ENCODE measurements around the gene DHDDS. TPM values are rescaled to one million over a fixed set of nuclear protein-coding genes. Genes with fewer than 3 reads are reported as not detected.
A peak's percentile ranks its signal among the peaks of the same experiment; 100 is the strongest.
"Not testable (repeated sequence)": the region's sequence is repeated elsewhere in the genome, so short reads cannot be mapped to it uniquely, and the experiment has no call there.

DHDDS gene
- polyA plus RNA-seq, 3 donors: 22.8 to 128 (median 31.2) TPM

DNA sequence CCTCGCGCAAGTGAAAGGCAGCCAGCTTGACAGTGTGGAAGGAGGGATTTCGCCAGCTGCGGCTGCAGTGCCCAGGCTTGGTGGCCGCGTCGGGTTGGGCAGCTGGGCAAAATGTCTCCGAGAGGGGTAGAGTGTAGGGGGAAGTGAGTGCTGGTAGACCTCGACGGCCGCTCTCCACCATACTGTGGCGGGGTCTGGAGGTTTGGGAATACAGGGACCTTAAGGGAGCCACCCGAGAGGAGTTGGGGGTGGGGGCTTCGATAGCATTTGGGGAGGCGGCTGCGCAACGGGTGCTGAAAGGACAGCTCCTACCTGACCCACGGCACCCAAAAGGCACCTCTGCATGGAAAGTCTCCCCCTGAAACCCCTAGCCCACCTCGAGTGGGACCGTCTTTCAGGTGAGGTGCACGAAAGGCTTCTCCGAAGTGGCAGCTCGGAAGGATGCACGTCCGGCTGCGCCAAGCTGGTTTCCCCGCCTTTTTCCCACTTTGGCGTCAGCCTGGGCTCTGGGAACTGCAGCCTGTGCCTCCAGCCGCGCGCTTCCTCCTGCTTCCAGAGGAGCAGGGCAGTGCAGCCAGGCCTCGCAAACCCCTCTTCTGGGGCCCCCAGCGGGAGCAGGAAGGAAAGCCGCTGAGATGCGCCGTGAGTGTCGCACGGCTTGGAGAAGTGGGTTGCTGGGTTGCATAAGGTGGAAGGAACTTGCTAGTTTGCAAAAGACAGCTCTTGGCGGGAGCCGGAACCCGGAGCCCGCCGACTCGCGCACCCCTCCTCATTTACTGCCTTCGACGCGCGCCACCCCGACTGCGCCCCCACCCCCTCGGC, 39.6 kb downstream of the DHDDS start:
- no peak overlapping the region for H3K27ac ChIP-seq (ENCODE audit: low read depth, low read length)
- 0 to 1% (median 1%) methylated on average over 49 to 52 of the region's 52 CpGs for WGBS, 3 donors

DNA sequence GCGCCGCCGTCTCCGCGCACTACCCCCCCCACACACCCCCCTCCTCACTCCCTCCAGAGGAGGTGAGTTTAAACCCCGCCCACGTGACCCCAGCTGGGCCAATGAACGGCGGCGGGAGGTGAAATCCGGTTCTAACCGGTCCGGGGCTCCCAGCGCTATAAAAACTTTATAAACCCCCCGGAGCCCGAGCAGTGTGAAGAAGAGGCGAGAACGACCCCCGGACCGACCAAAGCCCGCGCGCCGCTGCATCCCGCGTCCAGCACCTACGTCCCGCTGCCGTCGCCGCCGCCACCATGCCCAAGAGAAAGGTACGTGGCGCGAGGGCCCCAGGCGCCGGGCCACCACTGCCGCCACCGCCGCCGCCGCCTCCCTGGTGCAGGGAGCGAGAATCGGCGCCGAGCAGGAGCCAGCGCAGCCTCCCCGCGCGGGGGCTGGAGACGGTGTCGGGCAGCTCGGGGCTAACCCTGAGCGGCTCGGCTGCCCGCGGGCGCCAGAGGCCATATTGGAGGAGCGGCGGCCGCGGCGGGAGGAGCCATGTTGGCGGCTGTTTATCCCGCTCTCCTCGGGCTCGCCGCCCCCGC, 40.3 kb downstream of the DHDDS start, which contains the start of gene HMGN2:
Gene HMGN2 (plus strand): TSS at position 121 of the 581 bp plus-strand sequence. CDS start 173 bp downstream, at position 294.
- H3K27ac ChIP-seq (ENCODE audit: low read depth, low read length): peak within 1 kb of the TSS; percentile 88
- WGBS, 3 donors: 0% methylated on average over 44 to 69 of the region's 69 CpGs

DNA sequence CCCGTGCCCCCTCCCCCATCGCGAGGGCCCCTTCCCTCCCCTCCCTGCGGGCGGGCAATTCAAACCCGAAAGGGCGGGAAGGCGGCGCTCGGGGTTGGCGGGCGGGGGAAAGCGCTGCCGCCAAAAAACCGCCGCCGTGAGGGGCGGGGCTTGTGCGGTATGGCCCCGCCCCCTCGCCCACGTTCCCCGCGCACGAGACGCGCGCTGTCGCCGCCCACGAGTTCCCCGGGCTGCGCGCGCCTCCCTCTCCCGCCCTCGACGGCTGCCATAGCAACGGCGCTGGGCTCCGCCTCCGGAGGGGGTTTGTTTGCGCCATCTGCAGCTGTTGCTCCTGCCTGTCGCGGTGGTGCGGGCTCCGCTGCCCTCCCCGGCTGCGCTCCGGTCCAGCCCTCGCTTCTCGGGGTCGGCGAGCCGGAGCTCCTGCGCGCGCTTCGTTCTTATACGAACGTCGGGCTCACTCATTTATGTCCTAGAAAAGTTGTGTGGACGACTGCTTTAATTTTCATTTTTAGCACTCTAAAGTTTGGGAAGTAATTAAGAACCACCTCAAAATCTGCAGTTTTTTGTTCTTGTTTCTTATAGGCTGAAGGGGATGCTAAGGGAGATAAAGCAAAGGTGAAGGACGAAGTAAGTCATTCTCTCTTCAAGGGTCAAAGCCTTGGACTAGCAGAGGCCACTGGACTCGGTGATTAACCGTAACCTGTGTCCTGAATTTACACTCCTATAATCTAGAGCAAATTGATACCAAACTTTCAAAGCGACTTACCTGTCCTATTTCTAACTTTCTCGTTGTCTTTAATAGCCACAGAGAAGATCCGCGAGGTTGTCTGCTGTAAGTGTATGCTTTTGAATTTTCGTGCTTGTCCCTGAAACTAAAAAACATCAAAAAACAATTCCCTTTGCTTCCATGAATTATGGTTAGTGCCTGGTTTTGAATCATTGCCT, 41.1 kb downstream of the DHDDS start:
- WGBS, 3 donors: 2 to 6% (median 5%) methylated on average over 61 to 69 of the region's 71 CpGs
- H3K27ac ChIP-seq (ENCODE audit: low read depth, low read length): peak overlapping the region; percentile 88

DNA sequence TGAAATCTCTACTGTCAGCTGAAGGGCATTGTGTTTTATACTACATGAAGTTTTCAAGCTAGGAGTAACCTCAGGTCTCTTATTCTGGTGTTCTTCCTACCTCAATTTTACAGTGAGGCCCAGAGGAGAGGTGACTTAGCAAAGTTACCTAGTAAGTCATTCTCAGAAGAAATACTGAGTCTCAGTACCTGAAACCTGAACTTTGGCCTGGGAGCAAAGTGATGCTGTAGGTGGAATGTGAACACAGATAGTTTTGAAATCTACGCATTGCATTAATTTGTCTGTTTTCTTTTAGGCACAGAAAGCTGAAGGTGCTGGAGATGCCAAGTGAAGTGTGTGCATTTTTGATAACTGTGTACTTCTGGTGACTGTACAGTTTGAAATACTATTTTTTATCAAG, 42.7 kb downstream of the DHDDS start:
- WGBS, 3 donors: 93 to 97% (median 95%) methylated on average over 1 of the region's 1 CpG
- H3K27ac ChIP-seq (ENCODE audit: low read depth, low read length): no peak overlapping the region

DNA sequence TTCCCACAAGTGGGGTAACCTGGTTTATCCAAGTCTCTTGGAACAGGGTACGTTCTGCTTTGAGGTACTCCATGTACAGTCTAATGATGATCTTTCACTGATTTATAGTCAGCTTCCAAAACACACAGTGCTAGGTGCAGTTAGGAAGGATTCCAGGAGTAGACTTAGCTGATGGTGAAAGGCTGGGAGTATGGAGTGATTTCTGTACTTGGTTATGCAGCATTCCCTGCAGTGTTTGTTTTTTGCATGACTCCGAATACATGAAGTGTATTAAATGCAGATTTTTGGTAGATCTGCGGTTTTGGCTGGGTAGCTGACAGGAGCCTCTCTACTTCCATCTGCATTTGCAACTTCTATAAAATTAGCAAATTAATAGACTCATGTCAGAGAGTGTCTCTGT, 43.9 kb downstream of the DHDDS start:
- 81 to 93% (median 91%) methylated on average over 3 of the region's 3 CpGs for WGBS, 3 donors
- no peak overlapping the region for H3K27ac ChIP-seq (ENCODE audit: low read depth, low read length)

GRCh38 chr1:26476958-26477357, 44.8 kb downstream of the DHDDS start:
- WGBS, 3 donors: 81 to 87% (median 87%) methylated on average over 4 of the region's 4 CpGs
- no peak overlapping the region for H3K27ac ChIP-seq (ENCODE audit: low read depth, low read length)

GRCh38 chr1:26477446-26478152, 45.5 kb downstream of the DHDDS start:
- WGBS, 3 donors: 74 to 84% (median 80%) methylated on average over 8 of the region's 8 CpGs
- H3K27ac ChIP-seq (ENCODE audit: low read depth, low read length): no peak overlapping the region

DNA sequence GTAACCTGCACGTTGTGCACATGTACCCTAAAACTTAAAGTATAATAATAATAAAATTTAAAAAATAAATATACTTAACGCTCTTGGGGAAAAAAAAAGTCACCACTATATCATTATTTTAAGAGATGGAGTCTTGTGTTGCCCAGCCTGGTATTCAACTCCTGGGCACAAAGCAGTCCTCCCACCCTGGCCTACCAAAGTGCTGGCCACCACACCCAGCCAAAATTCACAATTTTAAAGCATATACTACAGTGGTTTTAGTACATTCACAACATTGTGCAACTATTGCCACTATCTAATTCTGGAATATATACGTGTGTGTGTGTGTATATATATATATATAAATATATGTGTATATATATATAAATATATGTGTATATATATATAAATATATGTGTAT, 46.0 kb downstream of the DHDDS start:
- 73 to 89% (median 76%) methylated on average over 3 of the region's 3 CpGs for WGBS, 3 donors

GRCh38 chr1:26478988-26479387, 46.9 kb downstream of the DHDDS start:
- WGBS, 3 donors: 94 to 95% (median 95%) methylated on average over 6 of the region's 6 CpGs
- no peak overlapping the region for H3K27ac ChIP-seq (ENCODE audit: low read depth, low read length)

More for the DNA sequence above, 46.0 kb downstream of the DHDDS start:
- no peak overlapping the region for H3K27ac ChIP-seq (ENCODE audit: low read depth, low read length)

GRCh38 chr1:26482921-26483320, 50.8 kb downstream of the DHDDS start:
- no peak overlapping the region for H3K27ac ChIP-seq (ENCODE audit: low read depth, low read length)
- WGBS, 3 donors: 74 to 90% (median 82%) methylated on average over 2 of the region's 2 CpGs

GRCh38 chr1:26483980-26484379, 51.9 kb downstream of the DHDDS start:
- H3K27ac ChIP-seq (ENCODE audit: low read depth, low read length): no peak overlapping the region
- 81 to 90% (median 81%) methylated on average over 2 of the region's 2 CpGs for WGBS, 3 donors

DNA sequence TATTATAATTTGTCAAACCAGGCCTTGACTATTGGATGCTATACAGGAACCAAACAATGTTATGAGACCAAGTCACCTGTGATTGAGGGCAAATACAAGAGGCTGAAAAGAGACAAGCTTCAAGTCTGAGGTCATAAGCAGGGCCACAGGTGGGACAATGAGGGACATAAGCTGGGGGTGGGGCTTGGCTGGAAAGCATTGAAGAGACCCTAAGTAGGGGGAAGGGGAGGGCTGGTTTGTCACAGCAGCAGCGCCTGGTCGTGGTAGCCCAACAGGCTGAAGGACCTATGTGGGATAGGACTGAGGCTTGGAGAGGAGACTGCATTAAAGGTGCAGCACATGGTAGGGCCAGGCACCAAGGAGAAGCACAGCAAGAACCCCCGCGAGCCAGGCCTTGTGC, 58.0 kb downstream of the DHDDS start:
- 89 to 94% (median 89%) methylated on average over 4 of the region's 4 CpGs for WGBS, 3 donors
- no peak overlapping the region for H3K27ac ChIP-seq (ENCODE audit: low read depth, low read length)

DNA sequence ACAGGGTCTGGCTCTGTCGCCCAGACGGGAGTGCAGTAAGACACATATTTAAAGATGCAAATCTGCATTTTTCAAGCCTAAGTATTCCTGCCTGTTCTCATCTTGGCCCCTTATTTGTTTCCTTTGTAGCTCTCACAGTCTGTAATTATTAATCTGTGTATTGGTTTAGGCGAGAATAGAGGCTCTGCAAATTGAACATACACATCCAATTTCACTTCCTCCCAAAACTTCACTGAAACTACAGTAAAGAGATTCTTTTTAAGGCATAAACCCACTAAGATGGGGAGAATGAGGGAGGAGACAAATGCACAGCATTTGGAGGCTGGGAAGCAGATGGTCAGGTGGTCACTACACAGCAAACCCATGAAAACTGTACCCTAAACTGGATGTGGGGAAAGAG, 61.1 kb downstream of the DHDDS start:
- no peak overlapping the region for H3K27ac ChIP-seq (ENCODE audit: low read depth, low read length)
- 59 to 71% (median 59%) methylated on average over 3 of the region's 3 CpGs for WGBS, 3 donors

DNA sequence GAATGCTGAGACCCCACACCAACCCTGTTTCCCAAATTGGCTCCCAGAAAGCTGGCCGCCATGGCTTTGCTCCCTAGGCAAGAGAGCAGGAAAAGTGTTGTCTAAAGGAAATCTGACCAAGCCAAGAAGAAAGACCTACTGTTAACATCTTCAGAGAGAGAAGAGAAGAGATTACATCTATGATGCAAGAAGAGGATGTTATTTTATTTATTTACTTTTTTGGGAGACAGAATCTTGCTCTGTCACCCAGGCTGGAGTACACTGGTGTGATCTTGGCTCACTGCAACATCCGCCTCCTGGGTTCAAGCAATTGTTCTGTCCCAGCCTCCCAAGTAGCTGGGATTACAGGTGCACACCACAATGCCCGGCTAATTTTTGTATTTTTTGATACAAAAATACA, 61.8 kb downstream of the DHDDS start:
- no peak overlapping the region for H3K27ac ChIP-seq (ENCODE audit: low read depth, low read length)
- WGBS, 3 donors: 84 to 92% (median 91%) methylated on average over 3 of the region's 3 CpGs

DNA sequence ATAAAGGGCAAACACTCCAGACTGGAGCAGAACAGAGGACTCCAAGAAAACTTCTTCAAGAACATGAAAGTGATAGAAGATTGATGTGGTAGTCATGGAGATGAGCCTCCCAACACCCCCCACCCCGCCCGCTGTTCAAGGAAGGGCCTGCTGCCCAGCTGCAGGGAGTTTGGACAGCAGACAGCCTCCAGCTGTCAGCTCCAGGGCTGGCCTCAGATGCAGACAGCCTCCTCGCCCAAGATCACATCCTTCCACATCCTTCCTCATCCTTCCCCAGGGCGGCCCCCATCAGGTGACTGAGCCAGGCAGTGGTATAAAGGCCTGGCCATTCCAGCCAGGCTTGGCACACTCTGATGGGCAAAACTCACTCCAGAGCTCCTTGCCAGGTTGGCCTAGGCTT, 64.7 kb downstream of the DHDDS start:
- no peak overlapping the region for H3K27ac ChIP-seq (ENCODE audit: low read depth, low read length)
- 38 to 84% (median 43%) methylated on average over 4 of the region's 4 CpGs for WGBS, 3 donors

- no peak overlapping the region for H3K27ac ChIP-seq (ENCODE audit: low read depth, low read length)
- WGBS, 3 donors: 73 to 92% (median 76%) methylated on average over 7 of the region's 7 CpGs
These were observed 66.8 kb downstream of the DHDDS start for GRCh38 chr1:26498894-26499293.

DNA sequence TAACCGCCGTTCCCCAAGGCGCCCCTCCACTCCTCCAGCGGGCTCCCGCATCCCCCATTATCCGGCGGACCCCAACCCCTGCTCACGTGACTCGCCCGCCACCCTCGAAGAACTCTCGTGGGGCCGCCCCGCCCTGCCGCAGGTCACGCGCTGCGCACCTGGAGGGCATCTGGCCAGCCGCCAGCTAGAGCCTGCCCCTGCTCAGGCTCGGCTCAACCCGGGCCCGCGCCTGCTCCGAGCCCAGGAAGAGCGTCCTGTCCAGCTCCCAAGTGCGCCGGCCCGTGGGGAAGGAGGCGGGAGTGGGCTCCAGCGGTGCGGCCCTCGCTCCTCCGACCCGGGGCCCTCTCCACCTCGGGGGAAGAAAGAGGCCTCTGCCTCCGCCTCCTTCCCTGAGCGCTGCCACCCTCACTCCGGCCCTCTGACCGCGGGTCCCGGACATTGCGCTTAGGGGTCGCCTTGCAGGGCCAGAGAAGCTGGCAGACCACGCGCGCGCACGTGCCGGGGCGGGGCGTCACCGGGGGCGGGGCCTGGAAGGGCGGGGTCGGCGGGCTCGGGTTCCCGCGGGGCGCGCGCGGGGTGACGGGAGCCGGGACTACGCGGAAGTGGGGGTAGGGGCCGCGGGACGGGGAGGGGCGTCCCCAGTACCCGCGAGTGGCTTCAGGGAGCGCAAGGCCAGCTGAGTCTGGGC, 68.5 kb downstream of the DHDDS start:
- WGBS, 3 donors: 0% methylated on average over 56 to 74 of the region's 74 CpGs

GRCh38 chr1:26510711-26511110, 78.6 kb downstream of the DHDDS start:
- not testable (repeated sequence) for H3K27ac ChIP-seq (ENCODE audit: low read depth, low read length)
- 74 to 81% (median 75%) methylated on average over 2 of the region's 2 CpGs for WGBS, 3 donors

More for the DNA sequence above, 68.5 kb downstream of the DHDDS start:
- H3K27ac ChIP-seq (ENCODE audit: low read depth, low read length): peak overlapping the region; percentile 65

Data from adipose tissue (tissue), 3 donors.